ENCODE data around the gene KRTAP21-1.

GRCh38 chr21:30740462-30740861 lies 14.8 kb downstream of the KRTAP21-1 start:
- TF ChIP-seq CTCF (IDR thresholded peaks at IDR 0.05): no peak
- no peak for TF ChIP-seq EP300 (IDR thresholded peaks at IDR 0.05)
